Measurements from ENCODE around the gene SLC19A1. TPM values are rescaled to one million over a fixed set of nuclear protein-coding genes. Genes with fewer than 3 reads are reported as not detected.

The SLC19A1 gene
- total and polyA plus RNA-seq, 8 donors, result 2.9 to 23.3 (median 5.3) TPM

DNA sequence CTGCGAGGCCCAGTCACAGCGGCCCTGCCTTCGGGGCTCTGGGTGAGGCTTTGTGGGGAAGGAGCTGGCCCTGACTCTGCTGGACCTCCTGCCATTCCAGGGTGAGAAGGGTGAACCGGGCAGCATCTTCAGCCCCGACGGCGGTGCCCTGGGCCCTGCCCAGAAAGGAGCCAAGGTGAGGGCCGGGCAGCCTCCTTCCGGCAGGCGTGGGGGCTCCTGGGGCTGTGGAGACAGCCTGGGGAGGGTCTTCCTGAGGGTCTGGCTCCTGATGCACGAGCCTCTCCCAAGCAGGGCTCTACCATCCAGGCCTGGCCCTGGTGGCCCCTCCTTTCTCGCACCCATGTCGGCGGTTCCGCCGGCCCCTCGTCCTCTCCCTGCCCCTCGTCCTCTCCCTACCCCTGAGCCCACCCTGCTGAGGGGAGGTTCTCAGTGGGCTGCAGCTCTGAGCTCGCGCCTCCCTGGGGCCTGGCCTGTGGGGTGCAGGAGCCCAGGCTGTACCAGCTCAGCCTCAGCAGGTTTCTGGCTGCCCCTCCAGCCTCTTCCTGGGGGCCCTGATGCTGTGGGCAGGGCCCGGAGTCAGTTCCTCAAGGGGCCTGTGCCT is 48.7 kb downstream of the SLC19A1 start:
- 89 to 94% (median 91%) methylated on average over 14 to 21 of the region's 21 CpGs for WGBS, 5 donors
- Histone ChIP-seq H3K4me1 (peaks cover 0 to 3% (median 0%) of the 10 kb centered on the region in 4 donors), H3K36me3 (peaks cover 13 to 74% (median 56%) of the 10 kb centered on the region in 4 donors), H3K27ac (no peak overlapping the region), H3K9me3 (no peaks in the 10 kb centered on the region), H3K27me3 (no peaks in the 10 kb centered on the region), H3K4me3 (no peak overlapping the region)
- TF ChIP-seq EP300 (IDR thresholded peaks at IDR 0.05), result no peak
- TF ChIP-seq, protein P1, sequence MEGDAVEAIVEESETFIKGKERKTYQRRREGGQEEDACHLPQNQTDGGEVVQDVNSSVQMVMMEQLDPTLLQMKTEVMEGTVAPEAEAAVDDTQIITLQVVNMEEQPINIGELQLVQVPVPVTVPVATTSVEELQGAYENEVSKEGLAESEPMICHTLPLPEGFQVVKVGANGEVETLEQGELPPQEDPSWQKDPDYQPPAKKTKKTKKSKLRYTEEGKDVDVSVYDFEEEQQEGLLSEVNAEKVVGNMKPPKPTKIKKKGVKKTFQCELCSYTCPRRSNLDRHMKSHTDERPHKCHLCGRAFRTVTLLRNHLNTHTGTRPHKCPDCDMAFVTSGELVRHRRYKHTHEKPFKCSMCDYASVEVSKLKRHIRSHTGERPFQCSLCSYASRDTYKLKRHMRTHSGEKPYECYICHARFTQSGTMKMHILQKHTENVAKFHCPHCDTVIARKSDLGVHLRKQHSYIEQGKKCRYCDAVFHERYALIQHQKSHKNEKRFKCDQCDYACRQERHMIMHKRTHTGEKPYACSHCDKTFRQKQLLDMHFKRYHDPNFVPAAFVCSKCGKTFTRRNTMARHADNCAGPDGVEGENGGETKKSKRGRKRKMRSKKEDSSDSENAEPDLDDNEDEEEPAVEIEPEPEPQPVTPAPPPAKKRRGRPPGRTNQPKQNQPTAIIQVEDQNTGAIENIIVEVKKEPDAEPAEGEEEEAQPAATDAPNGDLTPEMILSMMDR (IDR thresholded peaks at IDR 0.05), result no peak
- no peak for TF ChIP-seq POLR2A (IDR thresholded peaks at IDR 0.05)
- no peak for TF ChIP-seq POLR2AphosphoS5 (IDR thresholded peaks at IDR 0.05)
- DNase-seq, result no peak
- intact Hi-C loops (cut with DNase I; ENCODE audit: low total_unique reads), result no loop called here

GRCh38 chr21:45492765-45493164 is 49.5 kb downstream of the SLC19A1 start:
- no peaks in the 10 kb centered on the region for H3K27me3 ChIP-seq
- no peak overlapping the region for H3K4me3 ChIP-seq
- H3K36me3 ChIP-seq, result peaks cover 13 to 70% (median 48%) of the 10 kb centered on the region in 4 donors
- no peaks in the 10 kb centered on the region for H3K9me3 ChIP-seq
- TF ChIP-seq, protein P1 (IDR thresholded peaks at IDR 0.05), result no peak
- TF ChIP-seq POLR2A (IDR thresholded peaks at IDR 0.05) (no peak), EP300 (IDR thresholded peaks at IDR 0.05) (no peak), POLR2AphosphoS5 (IDR thresholded peaks at IDR 0.05) (no peak)
- 90 to 96% (median 93%) methylated on average over 8 to 20 of the region's 20 CpGs for WGBS, 5 donors
- H3K4me1 ChIP-seq, result peaks cover 0 to 3% (median 0%) of the 10 kb centered on the region in 4 donors
- no peak for DNase-seq
- intact Hi-C loops (cut with DNase I; ENCODE audit: low total_unique reads), result no loop called here
- H3K27ac ChIP-seq, result no peak overlapping the region

DNA sequence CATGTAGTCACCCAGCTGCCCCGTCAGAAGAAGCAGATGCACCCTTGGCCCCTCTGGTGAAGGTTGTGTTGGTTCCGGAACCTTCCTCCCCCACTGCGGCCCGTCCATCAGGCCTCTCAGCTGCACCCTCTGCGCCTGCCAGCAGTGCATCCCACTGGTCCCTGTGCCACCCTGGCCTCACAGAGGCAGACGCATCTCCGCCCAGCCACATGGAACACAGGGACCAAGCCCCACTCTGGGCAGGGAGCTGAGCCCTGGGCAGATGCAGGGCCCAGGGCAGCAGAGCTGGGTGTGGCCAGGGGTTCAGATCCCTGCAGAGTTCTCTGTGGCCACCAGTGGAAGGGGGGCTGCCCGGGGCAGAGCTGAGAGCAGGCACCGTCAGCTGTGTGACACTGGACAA is 50.6 kb downstream of the SLC19A1 start:
- Histone ChIP-seq H3K4me3 (no peak overlapping the region), H3K4me1 (peaks cover 0 to 3% (median 0%) of the 10 kb centered on the region in 4 donors), H3K9me3 (no peaks in the 10 kb centered on the region), H3K27ac (no peak overlapping the region), H3K27me3 (no peaks in the 10 kb centered on the region), H3K36me3 (peaks cover 8 to 70% (median 37%) of the 10 kb centered on the region in 4 donors)
- 88 to 97% (median 93%) methylated on average over 5 to 9 of the region's 9 CpGs for WGBS, 5 donors
- intact Hi-C loops (cut with DNase I; ENCODE audit: low total_unique reads), result no loop called here
- TF ChIP-seq EP300 (IDR thresholded peaks at IDR 0.05) (no peak), POLR2A (IDR thresholded peaks at IDR 0.05) (no peak), POLR2AphosphoS5 (IDR thresholded peaks at IDR 0.05) (no peak)
- TF ChIP-seq, protein P1 (IDR thresholded peaks at IDR 0.05), result no peak
- no peak for DNase-seq

GRCh38 chr21:45491056-45491455 is 51.2 kb downstream of the SLC19A1 start:
- peaks cover 0 to 3% (median 0%) of the 10 kb centered on the region in 4 donors for H3K4me1 ChIP-seq
- intact Hi-C loops (cut with DNase I; ENCODE audit: low total_unique reads), result no loop called here
- WGBS, 5 donors, result 89 to 100% (median 95%) methylated on average over 16 to 20 of the region's 20 CpGs
- DNase-seq, result no peak
- H3K27ac ChIP-seq, result no peak overlapping the region
- H3K36me3 ChIP-seq, result peaks cover 7 to 67% (median 31%) of the 10 kb centered on the region in 4 donors
- no peak overlapping the region for H3K4me3 ChIP-seq
- no peaks in the 10 kb centered on the region for H3K27me3 ChIP-seq
- TF ChIP-seq POLR2AphosphoS5 (IDR thresholded peaks at IDR 0.05), result no peak
- TF ChIP-seq, protein P1 (IDR thresholded peaks at IDR 0.05), result no peak
- no peak for TF ChIP-seq POLR2A (IDR thresholded peaks at IDR 0.05)
- no peak for TF ChIP-seq EP300 (IDR thresholded peaks at IDR 0.05)
- H3K9me3 ChIP-seq, result no peaks in the 10 kb centered on the region
